GM03348 (cell line): ENCODE data around the gene HSPA14.
"Not testable (repeated sequence)": the region's sequence is repeated elsewhere in the genome, so short reads cannot be mapped to it uniquely, and the experiment has no call there.

Source experiments
- DNase-seq: peaks from one replicate; pipeline ENCODE4 v3.0.0; 2012; ENCODE audit warnings: low spot score

The HSPA14 gene

DNA sequence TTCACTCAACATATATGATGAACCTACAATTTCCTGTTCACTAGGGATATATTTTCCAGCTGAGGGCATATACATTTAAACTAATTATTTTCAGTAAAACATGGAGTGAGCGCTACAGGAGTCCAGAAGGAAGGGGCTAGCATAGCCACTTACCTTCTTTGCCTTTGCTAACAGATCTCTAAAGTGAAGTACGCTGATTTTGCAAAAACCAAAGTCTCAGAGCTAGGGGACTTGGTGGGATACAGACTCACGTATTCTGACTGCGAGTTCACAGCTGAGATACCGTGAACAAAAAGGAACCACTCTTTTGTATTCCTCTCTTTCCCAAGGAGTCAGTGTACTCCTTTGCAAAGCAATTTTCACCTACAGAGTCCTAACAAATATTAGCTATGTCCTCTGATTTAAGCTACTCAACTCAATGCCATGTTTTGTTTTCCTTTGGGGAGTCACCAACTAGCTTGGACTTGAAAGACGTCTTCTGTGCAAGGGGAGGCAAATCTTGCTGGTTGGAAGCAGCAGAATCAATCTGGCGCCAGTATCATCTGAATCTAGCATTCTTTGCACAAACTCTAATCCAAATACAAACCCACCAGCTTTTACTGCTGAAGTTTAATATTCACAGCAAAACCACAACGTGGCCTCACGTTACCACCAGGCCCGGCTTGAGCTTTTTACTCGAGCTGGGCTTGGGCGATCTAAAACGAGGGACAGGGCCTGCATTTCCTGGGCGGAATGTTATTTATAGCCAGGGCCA, 926 bp upstream of the HSPA14 start:
- no peak for DNase-seq

DNA sequence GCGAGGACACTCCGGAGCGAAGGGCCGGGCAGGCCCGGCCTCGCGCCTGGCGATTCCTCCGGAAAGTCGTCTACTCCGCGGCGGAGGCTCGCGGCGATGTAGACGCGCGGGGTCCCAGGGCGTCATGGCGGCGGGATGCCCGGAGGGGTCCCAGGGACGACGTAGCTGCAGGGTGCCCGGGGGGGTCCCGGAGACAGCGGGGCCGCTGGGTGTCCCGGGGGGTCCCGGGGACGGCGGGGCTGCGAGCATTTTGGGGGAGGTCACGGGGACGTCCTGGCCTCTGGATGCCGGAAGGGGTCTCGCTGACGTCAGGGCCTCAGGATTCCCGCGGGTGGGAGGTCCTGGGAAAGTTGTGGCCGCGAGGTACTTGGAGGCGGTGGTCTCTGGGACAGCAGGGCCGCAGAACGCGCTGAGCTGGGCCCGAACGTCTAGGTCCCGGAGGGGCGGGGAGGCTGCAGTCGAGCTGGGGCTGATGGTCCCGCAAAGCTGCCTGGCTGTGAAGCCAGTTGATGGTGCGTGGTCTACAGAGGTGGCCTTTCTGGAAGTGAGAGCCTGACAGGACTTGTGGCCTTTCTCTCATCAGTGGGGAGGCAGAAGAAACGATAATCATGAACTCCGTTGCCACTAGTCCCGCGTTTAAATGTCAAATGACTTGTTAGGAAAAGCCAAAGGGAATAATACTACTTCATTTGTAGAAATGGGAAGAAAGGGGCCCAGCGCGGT, 637 bp downstream of the HSPA14 start:
- peak; percentile 54 for DNase-seq

DNA sequence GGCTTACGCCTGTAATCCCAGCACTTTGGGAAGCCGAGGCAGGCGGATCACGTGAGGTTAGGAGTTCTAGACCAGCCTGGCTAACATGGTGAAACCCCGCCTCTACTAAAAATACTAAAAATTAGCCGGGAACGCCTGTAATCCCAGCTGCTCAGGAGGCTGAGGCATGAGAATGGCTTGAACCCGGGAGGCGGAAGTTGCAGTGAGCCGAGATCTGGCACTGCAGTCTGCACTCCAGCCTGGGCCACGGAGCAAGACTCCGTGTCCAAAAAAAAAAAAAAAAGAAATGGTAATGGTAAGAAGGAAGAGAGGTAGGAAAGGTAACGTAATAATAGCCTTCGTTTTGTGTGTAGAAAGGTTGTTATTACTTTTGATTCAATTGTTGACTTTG, 1.2 kb downstream of the HSPA14 start:
- DNase-seq, result no peak

DNA sequence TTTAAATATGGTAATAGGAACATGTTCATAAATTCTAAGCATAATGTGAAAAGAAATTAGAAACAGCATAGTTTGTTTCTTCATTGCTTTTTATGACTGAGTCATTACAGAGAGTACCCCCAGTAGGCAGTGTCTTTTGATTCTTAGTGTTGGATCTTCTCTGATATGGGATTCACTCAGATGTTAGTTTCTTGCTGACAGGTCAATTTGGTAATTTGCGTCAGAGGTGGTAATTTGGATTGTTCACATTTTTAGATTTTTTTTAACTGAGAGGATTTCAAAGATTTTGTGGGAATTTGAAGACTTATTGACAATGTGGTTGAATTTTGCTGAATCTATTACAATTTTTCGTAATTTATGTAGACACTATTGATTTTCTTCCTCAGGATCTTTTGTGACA, 2.1 kb downstream of the HSPA14 start:
- DNase-seq, result no peak

DNA sequence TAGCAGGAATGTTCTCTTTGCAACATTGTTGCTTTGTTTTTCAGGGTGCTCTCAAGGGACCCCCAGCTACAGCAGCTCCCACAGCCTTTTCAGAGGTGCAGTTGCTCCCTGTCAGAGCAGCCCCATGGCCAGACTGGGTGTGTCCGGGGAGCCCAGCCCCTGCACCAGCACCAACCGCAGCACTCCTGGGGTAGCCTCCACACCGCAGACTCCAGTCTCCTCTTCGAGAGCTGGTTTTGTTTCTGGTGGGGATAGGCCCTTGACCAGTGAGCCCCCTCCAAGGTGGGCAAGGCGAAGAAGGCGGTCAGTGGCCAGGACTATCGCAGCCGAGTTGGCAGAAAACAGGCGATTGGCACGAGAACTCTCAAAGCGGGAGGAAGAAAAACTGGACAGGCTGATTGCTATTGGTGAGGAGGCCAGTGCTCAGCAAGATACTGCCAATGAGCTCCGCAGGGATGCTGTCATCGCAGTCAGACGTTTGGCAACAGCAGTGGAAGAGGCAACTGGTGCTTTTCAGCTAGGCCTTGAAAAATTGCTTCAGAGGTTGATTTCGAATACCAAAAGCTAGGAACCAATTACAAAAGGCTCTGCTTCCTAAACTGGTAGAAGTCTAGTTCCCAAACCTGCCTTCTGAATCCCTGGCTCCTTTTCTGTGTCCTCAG, 5.4 kb downstream of the HSPA14 start:
- no peak for DNase-seq

DNA sequence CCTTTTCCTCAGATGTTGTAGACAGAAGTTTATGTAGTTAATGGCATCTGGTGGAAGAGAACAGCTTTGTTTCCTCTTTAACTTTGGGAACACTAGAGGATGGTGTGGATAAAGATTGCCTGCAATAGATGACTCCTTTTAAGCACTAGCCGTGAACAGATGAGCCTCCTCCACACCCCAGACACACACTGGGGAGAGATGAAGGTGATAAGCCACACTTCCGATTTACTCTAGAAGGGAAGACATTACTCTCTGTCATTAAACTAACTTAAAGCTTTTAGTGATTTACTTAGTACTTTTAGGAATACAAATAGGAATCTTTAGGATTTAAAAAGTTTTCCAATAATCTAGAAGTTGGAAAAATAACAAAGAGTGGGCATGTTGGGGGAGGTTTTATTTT, 6.8 kb downstream of the HSPA14 start:
- no peak for DNase-seq

DNA sequence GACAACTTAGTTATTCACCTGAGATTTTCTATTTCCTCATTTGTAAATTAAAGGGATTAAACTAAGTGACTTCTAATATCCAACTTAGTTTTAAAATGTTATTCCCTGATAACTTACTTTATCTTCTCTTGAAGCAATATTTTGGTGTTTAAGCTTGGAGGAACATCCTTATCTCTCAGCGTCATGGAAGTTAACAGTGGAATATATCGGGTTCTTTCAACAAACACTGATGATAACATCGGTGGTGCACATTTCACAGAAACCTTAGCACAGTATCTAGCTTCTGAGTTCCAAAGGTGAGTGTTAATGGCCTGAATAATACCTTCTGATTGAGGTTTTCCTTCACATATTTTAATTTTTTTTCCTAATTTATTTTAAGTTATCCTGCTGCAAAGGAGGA, 14.1 kb downstream of the HSPA14 start:
- DNase-seq, result no peak

DNA sequence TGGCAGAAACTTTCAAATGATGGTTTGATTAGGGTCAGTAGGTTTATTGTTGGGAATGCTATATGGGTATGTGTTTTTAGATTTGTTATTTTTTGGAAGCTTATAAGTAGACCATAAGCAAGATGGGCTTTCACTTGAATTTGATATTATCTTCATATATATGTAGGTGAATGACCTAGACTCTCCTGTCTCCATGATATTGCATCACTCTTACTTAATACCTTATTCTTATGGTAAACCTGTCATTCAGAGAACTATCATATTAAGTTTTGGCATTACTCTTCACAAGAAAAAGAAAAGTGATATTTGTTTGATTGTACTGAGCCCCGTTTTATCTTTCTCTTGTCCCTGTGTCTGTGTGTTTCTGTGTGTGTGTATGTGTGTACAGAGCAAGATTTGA, 17.3 kb downstream of the HSPA14 start:
- no peak for DNase-seq

DNA sequence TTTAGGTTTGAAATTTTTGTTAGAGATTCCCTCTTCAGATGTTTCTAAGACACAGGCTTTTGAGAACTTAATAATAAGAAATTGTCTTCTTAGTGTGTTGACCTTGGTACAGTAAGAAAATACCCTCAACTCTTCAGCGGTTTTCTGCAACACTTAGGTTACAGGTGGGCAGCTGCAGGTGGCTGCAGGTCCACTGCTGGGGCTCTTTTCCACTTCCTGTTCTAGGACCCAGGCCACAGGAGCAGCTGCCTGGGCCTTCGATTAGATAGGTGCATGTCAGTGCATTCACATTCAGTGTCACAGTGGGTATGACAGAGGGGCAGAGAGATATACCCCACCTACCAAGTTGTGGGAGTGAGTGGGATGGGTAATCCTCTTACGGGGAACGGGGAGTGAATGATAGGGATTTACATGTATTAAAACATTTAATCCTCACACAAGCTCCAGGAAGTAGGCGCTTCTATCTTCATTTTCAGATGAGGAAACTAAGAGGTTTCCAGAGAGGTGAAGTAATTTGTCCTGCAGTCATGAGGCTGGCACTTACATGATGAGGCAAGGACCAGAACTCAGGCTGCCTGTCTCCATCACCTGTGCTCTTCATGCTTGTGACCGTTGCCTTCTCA, 20.3 kb downstream of the HSPA14 start:
- no peak for DNase-seq

DNA sequence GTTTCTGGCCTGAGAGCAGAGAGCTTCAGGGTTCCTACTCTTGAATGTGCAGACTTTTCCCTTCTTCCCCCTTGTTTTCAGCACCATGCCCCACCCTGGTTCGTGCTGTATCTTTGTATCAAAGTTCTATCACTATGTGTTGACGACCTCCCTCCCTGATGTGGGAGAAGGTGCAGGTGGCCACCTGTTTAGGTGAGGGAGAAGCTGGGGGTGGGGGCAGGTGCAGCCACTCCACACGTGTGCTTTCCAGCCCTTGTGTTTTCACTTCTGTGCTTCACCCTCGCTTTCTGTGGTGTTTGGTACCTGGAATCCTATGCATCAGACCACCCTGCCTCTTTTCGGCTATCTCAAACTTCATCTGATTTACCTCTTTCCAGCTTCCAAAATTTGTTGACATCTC, 20.9 kb downstream of the HSPA14 start:
- no peak for DNase-seq

DNA sequence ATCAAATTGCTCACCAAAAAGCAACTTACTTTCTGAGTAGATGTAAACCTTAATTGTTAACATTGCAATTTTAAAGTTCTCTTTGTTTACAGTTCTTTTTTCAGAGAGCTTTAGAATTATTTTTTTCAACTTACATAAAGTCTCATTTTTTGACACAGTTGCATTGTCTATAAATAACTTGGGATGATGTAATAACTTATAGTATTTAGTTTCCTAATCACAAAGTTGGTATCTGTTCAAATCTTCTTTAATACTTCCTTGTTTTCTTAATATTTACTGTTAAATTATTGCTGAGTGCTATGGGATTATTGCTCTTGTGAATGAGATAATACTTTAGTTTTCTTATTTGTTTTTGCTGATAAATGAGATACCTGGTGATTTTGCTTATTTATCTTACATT, 21.7 kb downstream of the HSPA14 start:
- no peak for DNase-seq

DNA sequence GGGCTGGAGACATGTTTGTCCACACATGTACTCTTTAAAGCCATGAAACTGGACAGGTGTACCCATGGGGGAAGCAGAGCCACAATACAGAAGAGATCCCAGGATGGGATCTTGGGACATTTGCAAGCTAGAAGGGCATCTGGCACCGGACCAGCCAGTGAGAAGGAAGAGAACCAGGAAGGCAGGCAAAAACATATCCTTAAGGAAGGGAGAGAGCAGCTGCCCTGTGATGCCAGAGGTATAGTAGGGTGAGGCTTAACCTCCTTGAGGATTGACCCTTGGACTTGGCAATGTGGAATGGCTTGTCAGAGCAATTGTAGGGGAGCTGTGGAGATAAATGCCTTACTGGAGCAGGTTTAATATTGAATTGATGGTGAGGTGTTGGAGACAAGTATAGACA, 22.7 kb downstream of the HSPA14 start:
- DNase-seq, result no peak

DNA sequence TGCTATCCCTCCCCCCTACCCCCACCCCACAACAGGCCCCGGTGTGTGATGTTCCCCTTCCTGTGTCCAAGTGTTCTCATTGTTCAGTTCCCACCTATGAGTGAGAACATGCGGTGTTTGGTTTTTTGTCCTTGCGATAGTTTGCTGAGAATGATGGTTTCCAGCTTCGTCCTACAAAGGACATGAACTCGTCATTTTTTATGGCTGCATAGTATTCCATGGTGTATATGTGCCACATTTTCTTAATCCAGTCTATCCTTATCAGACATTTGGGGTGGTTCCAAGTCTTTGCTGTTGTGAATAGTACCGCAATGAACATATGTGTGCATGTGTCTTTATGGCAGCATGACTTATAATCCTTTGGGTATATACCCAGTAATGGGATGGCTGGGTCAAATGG, 26.4 kb downstream of the HSPA14 start:
- DNase-seq, result not testable (repeated sequence)

DNA sequence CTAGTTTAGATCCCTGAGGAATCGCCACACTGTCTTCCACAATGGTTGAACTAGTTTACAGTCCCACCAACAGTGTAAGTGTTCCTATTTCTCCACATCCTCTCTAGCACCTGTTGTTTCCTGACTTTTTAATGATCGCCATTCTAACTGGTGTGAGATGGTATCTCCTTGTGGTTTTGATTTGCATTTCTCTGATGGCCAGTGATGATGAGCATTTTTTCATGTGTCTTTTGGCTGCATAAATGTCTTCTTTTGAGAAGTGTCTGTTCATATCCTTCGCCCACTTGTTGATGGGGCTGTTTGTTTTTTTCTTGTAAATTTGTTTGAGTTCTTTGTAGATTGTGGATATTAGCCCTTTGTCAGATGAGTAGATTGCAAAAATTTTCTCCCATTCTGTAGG, 26.8 kb downstream of the HSPA14 start:
- DNase-seq, result not testable (repeated sequence)

DNA sequence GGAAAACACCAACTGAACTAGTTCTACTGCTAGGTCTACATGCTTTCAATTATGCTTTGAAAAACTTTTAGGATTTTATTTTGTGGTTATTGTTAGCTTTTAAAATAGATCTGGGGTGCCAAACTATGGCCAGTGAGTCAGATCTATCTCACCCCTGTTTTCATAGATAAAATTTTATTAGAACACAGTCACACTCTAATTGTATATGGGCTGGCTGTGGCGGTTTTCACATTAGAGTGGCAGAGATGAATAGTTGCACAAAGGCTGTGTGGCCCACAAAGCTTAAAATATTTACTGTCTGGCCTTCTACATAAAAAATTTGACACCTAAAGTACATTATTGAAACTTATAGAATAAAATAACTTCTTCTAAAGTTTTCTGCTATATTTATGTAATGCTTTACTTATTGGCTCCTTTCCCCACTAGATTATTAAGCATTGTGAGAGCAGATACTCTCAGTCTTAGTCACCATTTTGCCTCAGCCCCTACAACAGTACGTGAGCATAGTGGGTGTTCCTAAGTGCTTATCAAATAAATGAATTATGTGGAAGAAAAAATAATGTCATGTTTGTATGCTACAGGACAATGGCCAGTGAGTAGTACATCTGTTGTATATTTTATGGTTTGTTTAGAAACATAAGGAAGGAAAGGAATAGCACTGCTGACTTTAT, 35.1 kb downstream of the HSPA14 start:
- peak; percentile 53 for DNase-seq

DNA sequence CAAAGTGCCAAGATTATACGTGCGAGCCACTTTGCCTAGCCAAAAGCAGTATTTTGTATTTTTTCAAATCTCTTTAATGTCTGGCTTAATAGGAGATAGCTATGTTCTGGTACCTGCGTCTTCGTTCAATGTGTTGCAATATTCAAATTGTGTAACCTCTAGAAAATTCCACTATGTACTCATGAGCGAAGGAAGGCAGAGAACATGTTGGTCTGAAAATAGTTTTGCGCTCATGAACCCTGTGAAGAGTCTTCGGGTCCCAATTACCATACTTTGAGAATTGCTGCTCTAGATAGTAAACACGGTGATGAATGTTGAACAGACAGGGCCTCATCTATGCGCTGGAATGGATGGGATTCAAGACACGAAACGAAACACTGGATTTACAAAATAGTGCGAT, 37.8 kb downstream of the HSPA14 start:
- DNase-seq, result no peak

DNA sequence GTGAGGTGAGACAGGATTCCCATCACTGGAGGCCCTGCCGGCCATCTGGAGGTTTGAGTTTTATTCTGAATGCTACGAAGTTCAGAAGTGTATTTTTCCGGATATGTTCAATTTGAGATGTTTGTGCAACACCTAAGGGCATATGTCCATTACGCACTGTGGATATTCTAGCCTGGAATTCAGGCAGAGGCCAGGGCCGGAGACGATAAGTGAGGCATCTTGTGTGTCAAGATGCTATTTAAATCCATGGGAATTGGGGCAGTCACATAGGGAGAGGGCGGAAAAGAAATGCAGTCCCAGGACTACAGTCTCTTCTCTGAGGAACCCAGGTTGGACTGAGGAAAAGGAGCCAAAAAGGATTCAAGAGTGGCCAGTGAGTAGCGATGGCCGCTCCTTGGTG, 38.7 kb downstream of the HSPA14 start:
- DNase-seq, result no peak

DNA sequence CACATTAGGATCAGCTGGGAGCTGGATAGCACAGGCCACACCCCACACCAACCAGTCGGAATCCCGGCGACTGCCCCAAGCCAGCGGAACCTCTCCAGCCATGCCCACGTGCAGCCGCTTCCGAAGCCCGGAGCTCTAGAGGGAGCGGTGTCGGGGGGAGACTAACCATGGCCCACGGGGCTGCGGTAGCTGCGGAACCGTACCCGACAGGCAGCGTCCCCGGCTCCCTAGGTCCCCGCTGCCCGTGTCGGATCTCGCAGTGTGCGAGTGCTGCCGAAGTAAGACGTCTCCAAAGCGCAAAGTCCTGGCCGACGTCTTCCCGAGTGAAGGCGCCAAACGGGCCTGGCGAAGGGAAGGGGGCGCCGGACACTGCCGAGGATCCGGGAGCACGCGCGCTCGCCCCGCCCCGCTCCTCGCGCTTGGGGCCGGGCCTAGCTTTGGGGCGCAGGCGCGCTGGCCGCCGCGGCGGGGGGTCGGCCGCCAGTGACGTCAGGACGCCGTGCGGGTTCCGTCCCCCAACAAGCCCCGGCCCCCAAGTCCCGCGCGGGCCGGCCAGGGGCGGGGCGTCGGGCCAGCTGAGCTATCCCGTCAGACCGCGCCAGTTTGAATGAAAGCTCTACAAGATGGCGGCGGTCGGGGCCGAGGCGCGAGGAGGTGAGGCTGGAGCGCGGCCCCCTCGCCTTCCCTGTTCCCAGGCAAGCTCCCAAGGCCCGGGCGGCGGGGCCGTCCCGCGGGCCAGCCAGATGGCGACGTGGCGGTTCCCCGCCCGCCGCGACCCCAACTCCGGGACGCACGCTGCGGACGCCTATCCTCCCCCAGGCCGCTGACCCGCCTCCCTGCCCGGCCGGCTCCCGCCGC, 40.4 kb downstream of the HSPA14 start, which contains the start of gene SUV39H2:
SUV39H2 (plus strand) TSS at position 601 of the 858 bp plus-strand sequence; CDS start at position 624, 23 bp downstream.
- DNase-seq, result peak; percentile 100

DNA sequence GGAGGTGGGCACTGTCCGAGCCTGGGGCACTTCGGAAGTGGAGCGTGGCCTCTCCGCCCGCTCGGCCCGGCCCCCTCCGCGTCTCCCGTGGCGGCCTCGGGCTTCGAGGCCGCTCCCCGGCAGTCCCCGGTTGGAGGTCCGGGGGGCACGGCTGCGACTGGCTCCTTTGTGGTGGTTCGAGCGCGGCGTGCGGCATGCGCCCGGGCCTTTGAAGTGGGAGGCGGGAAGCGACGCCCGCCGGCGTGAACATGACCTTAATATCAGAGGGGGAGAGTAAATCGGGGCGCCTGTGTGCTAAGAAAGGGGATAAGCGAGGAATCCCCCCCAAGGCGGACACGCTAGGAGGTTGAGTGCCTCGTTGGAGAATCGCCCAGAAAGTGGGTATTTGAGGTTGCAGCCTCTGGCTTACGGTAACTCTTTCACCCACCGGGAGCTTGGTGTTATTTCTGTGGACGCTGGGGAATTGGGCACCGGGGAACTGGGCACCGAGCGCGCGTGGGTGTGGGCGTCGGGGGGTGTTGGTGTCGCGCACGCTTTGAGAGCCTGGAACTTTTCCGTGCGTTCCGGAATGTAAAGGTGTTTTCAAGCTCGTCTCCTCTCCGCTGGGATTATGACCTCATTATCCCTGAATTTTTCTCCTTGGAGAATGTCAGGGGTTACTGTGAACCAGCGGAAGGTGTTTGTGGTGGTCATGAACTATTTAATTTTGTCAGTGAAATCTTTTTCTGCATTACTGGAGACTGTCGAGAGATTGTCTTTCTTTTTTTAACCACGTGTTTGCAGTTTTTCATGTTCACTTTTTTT, 41.2 kb downstream of the HSPA14 start:
- peak; percentile 15 for DNase-seq

DNA sequence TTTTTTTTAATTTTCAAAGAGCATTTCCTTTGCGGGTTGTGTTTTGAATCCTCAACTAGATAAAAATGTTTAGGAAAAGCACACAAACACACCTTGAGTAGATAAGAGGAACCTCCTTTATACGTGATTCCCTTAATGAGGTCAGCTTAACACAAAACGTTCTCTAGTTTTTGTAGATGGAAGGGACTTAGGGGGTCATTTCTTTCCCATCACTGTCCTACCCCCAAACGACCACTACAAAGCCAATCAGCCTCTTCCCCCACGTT, 41.8 kb downstream of the HSPA14 start:
- DNase-seq, result no peak

DNA sequence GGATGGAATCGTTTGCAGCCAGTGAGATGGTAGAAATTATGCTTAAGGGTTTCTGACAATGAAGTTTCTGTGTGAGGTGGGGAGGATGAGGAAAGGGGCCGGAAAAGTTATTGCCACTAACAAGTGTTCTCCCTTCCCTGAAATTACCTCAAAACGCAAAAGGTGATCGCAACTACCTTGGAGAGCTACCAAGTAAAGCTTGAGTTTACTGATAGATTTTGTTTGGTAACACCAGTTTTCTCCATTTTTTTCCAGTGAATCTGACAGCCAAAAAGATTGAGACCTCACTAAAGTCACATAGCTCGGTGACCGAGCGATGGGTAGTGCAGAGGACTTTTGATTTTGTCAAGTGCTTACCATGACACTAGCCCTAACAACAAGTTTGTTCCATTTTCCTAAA, 42.1 kb downstream of the HSPA14 start:
- DNase-seq, result no peak
